22Rv1 (cell line): ENCODE measurements around the gene SH3PXD2A.

Source experiments
- CTCF ChIP-seq: fragments of 450-650 bp; IDR thresholded peaks from 2 replicates; pipeline ENCODE4 v1.5.1; 2017; ENCODE audit warnings: mild to moderate bottlenecking
- ZFX ChIP-seq: fragments of 450-650 bp; IDR thresholded peaks from 2 replicates; pipeline ENCODE4 v1.6.1; 2017; ENCODE audit warnings: antibody characterized with exemption, borderline replicate concordance

- TF ChIP-seq CTCF (no peak), ZFX (no peak)
These were observed 309.0 kb downstream of the SH3PXD2A start for GRCh38 chr10:103546401-103546800.
